HG03196 (cell line): ENCODE measurements around the gene SH2D4B.
"Not testable (repeated sequence)": the region's sequence is repeated elsewhere in the genome, so short reads cannot be mapped to it uniquely, and the experiment has no call there.

Experiments used
- ATAC-seq: cut with Tn5 transposase; IDR thresholded peaks from one replicate; pipeline ENCODE4 v1.9.1; 2021; ENCODE audit not compliant: unreplicated experiment

Gene SH2D4B

GRCh38 chr10:80542053-80542452, 4.4 kb downstream of the SH2D4B start:
- no peak for ATAC-seq

- ATAC-seq = no peak
These were observed 5.1 kb downstream of the SH2D4B start for GRCh38 chr10:80542652-80543318.

- ATAC-seq = not testable (repeated sequence)
These were observed 5.6 kb downstream of the SH2D4B start for GRCh38 chr10:80543319-80543672.

- ATAC-seq = no peak
These were observed 6.7 kb downstream of the SH2D4B start for GRCh38 chr10:80544316-80544953.

GRCh38 chr10:80545258-80545881, 7.7 kb downstream of the SH2D4B start:
- ATAC-seq = no peak

GRCh38 chr10:80552151-80552646, 14.5 kb downstream of the SH2D4B start:
- ATAC-seq = no peak

- ATAC-seq = no peak
These were observed 15.7 kb downstream of the SH2D4B start for GRCh38 chr10:80553436-80553835.

GRCh38 chr10:80554050-80554449, 16.3 kb downstream of the SH2D4B start:
- ATAC-seq = no peak

- ATAC-seq = no peak
These were observed 17.7 kb downstream of the SH2D4B start for GRCh38 chr10:80555415-80555814.

GRCh38 chr10:80561950-80562349, 24.2 kb downstream of the SH2D4B start:
- no peak for ATAC-seq

- no peak for ATAC-seq
These were observed 29.6 kb downstream of the SH2D4B start for GRCh38 chr10:80567292-80567691.

- no peak for ATAC-seq
These were observed 31.6 kb downstream of the SH2D4B start for GRCh38 chr10:80569131-80569895.

GRCh38 chr10:80571352-80571751, 33.6 kb downstream of the SH2D4B start:
- ATAC-seq = no peak

GRCh38 chr10:80579181-80579763, 41.6 kb downstream of the SH2D4B start:
- ATAC-seq = no peak

- no peak for ATAC-seq
These were observed 42.3 kb downstream of the SH2D4B start for GRCh38 chr10:80579849-80580637.

- ATAC-seq = no peak
These were observed 43.2 kb downstream of the SH2D4B start for GRCh38 chr10:80580638-80581468.

GRCh38 chr10:80581469-80581835, 43.8 kb downstream of the SH2D4B start:
- no peak for ATAC-seq

GRCh38 chr10:80582286-80582960, 44.7 kb downstream of the SH2D4B start:
- no peak for ATAC-seq

GRCh38 chr10:80583685-80584084, 46.0 kb downstream of the SH2D4B start:
- ATAC-seq = no peak
